OCI-LY3 (cell line): ENCODE data around the gene IPO7.

Experiments used
- H2AFZ ChIP-seq: fragments of 200-600, 300-600 bp; shearing (Covaris generic); 2 replicates; pipeline ENCODE4 v1.6.0; 2014; ENCODE audit warnings: antibody characterized with exemption, low read depth, low read length
- H3K27ac ChIP-seq: fragments of 200-600, 300-600 bp; sonication (generic); 2 replicates; pipeline ENCODE4 v1.5.1; 2014; ENCODE audit warnings: mild to moderate bottlenecking, low read length, moderate library complexity, mixed read lengths
- H3K27me3 ChIP-seq: fragments of 200-600, 300-600 bp; sonication (generic); 2 replicates; pipeline ENCODE4 v1.6.1; 2014; ENCODE audit warnings: low read depth, low read length, mixed read lengths
- H3K36me3 ChIP-seq: fragments of 200-600, 300-600 bp; sonication (generic); replicated peaks from 2 replicates; pipeline ENCODE3; 2014; ENCODE audit warnings: low read depth, low read length, mixed read lengths
- H3K4me1 ChIP-seq: fragments of 300-600, 200-600 bp; sonication (generic); 2 replicates; pipeline ENCODE4 v1.6.1; 2014; ENCODE audit warnings: low read length, mixed read lengths
- H3K4me2 ChIP-seq: fragments of 200-600, 300-600 bp; sonication (generic); 2 replicates; pipeline ENCODE4 v1.6.1; 2014; ENCODE audit warnings: low read length, mixed read lengths
- H3K4me3 ChIP-seq: fragments of 300-600, 200-600 bp; sonication (generic); 2 replicates; pipeline ENCODE4 v1.5.1; 2014; ENCODE audit warnings: antibody characterized with exemption, mild to moderate bottlenecking, low read length, moderate library complexity
- H3K79me2 ChIP-seq: fragments of 300-600, 200-600 bp; shearing (Covaris generic); 2 replicates; pipeline ENCODE4 v1.6.1; 2014; ENCODE audit warnings: mild to moderate bottlenecking, low read length, mixed read lengths
- H3K9ac ChIP-seq: fragments of 300-600, 200-600 bp; shearing (Covaris generic); 2 replicates; pipeline ENCODE4 v1.6.0; 2014; ENCODE audit warnings: mild to moderate bottlenecking, low read length, moderate library complexity
- H3K9me3 ChIP-seq: fragments of 200-600, 300-600 bp; shearing (Covaris generic); 2 replicates; pipeline ENCODE4 v1.6.1; 2014; ENCODE audit warnings: low read length, mixed read lengths; ENCODE audit not compliant: insufficient read depth
- H4K20me1 ChIP-seq: fragments of 200-600, 300-600 bp; sonication (generic); 2 replicates; pipeline ENCODE4 v1.6.1; 2016; ENCODE audit warnings: low read length, mixed read lengths; ENCODE audit not compliant: insufficient read depth
- CTCF ChIP-seq: fragments of 200-600, 300-600 bp; sonication (generic); IDR thresholded peaks from 2 replicates; pipeline ENCODE4 v1.5.1; 2014; ENCODE audit warnings: antibody characterized with exemption, low read length, low read depth
- EZH2phosphoT487 ChIP-seq: fragments of 200-600 bp; shearing (Covaris generic); IDR thresholded peaks from 2 replicates; pipeline ENCODE4 v1.6.1; 2018; ENCODE audit warnings: antibody characterized with exemption, mixed run types, low read depth

The IPO7 gene

GRCh38 chr11:9493492-9493891 is 109.0 kb downstream of the IPO7 start:
- H2AFZ ChIP-seq: no peak overlapping the region
- no peaks in the 10 kb centered on the region for H4K20me1 ChIP-seq
- no peaks in the 10 kb centered on the region for H3K27me3 ChIP-seq
- no peak overlapping the region for H3K9ac ChIP-seq
- no peak overlapping the region for H3K4me3 ChIP-seq
- H3K79me2 ChIP-seq: no peaks in the 10 kb centered on the region
- H3K36me3 ChIP-seq: peaks cover 8% of the 10 kb centered on the region
- H3K27ac ChIP-seq: no peak overlapping the region
- TF ChIP-seq CTCF: no peak
- TF ChIP-seq EZH2phosphoT487: no peak
- no peak overlapping the region for H3K4me2 ChIP-seq
- H3K4me1 ChIP-seq: no peaks in the 10 kb centered on the region
- no peaks in the 10 kb centered on the region for H3K9me3 ChIP-seq

- Histone ChIP-seq H3K9ac (no peak overlapping the region), H3K4me2 (no peak overlapping the region), H3K9me3 (no peaks in the 10 kb centered on the region), H3K79me2 (no peaks in the 10 kb centered on the region), H2AFZ (no peak overlapping the region), H3K4me1 (no peaks in the 10 kb centered on the region), H3K27me3 (no peaks in the 10 kb centered on the region), H3K4me3 (no peak overlapping the region), H4K20me1 (no peaks in the 10 kb centered on the region), H3K27ac (no peak overlapping the region), H3K36me3 (peaks cover 8% of the 10 kb centered on the region)
- no peak for TF ChIP-seq EZH2phosphoT487
- TF ChIP-seq CTCF: no peak
Observed at GRCh38 chr11:9494316-9494715, 109.9 kb downstream of the IPO7 start.

DNA sequence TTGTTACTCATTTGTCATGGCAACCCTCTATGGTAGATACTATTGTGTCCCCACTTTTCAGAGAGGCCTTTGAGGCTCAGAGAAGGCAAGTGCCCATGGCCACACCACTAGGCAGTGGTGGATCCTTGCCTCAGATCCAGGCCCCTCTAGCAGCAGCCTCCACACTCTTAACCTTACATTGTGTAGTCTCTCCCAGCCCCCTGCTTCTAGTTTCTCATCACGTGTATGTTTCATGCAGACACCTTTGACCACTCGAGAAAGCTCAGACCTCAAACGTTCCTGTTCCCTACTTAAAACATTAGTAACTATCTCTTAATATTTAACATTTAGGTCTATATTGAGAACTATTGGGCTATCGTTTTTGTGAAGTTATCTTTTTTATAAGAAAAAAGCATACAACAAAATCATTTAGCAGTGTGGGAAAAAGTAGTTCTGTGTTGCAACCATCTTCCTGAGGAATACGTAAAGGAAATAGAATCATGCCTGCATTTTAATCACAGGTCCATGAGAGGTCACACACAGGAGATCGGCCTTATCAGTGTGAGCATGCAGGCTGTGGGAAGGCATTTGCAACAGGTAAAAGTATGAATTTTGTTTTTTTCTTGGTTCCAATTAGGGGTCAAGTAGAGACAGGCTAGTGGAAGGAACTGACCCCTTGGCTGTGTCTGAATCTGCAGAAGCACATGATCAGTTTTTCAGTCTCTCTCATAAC is 111.5 kb downstream of the IPO7 start:
- Histone ChIP-seq H2AFZ (no peak overlapping the region), H3K36me3 (peaks cover 8% of the 10 kb centered on the region), H3K27me3 (no peaks in the 10 kb centered on the region)

More for the DNA sequence above, 111.5 kb downstream of the IPO7 start:
- H3K9me3 ChIP-seq: no peaks in the 10 kb centered on the region
- H3K4me2 ChIP-seq: no peak overlapping the region
- H3K4me3 ChIP-seq: no peak overlapping the region
- no peaks in the 10 kb centered on the region for H3K79me2 ChIP-seq
- TF ChIP-seq EZH2phosphoT487 (no peak), CTCF (no peak)
- H3K27ac ChIP-seq: no peak overlapping the region
- no peaks in the 10 kb centered on the region for H3K4me1 ChIP-seq
- no peaks in the 10 kb centered on the region for H4K20me1 ChIP-seq
- H3K9ac ChIP-seq: no peak overlapping the region
